ENCODE results near the gene FURIN. TPM values are rescaled to one million over a fixed set of nuclear protein-coding genes. Genes with fewer than 3 reads are reported as not detected.

Gene FURIN
- polyA plus RNA-seq, 2 of the 4 experiments (the other 2 are of a cell fraction) = 16.8 to 33.3 TPM

DNA sequence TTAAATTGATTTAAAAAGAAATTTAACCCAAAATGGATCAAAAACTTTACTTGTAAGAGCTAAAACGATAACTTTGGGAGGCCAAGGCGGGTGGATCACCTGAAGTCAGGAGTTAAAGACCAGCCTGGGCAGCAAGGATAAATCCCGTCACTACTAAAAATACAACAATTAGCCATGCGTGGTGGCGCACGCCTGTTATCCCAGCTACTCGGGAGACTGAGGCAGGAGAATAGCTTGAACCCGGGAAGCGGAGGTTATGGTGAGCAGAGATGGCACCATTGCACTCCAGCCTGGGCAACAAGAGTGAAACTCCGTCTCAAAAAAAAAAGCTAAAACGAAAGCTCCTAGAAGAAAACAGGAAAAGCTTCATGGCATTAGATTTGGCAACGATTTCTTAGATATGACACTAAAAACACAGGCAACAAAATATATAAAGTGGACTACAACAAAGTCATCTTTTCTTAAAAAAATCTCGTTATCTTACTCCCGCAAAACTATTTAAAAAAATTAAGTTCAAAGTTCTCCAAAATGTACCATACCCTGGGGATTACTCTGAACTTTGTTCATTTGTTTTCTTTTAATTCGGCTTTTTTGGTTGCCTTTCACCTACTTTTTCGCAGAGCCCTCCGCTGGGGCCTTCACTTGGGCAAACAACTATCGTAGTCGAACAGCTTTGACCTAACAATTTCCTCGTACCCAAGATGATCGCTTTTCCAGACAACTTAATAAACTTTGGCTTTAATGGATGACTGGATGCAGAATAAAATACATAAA, 61.0 kb downstream of the FURIN start:
- peak overlapping the region; percentile 66 for H3K4me3 ChIP-seq
- peak overlapping the region; percentile 89 to 93 for H3K27ac ChIP-seq
- TF ChIP-seq PHF8 (IDR thresholded peaks at IDR 0.05; ENCODE audit: borderline replicate concordance, low read depth) = peak; percentile 78; the same call in 1 of the 2 replicates
- TF ChIP-seq MAFK (IDR thresholded peaks at IDR 0.05; ENCODE audit: partially characterized antibody) = no peak
- 0 out of 2 replicates have a peak, but pooled peaks have one; percentile 7 for TF ChIP-seq ESRRA (IDR thresholded peaks at IDR 0.05; ENCODE audit: borderline replicate concordance, low read length)
- WGBS (ENCODE audit: missing lambda C conversion rate) = 52% methylated on average over 21 of the region's 21 CpGs
- H3K4me2 ChIP-seq = peak overlapping the region; percentile 72
- DNase-seq (ENCODE audit: low read depth in 1 of 2, low spot score in 1 of 2) (no peak), ATAC-seq (no peak), FAIRE-seq (no peak)
- H3K4me1 ChIP-seq = peaks cover 23% of the 10 kb centered on the region
- POLR2A ChIA-PET = interaction anchor here (0.6 to 1.4 kb wide), 3 partner anchors 25 to 27 kb away, joined by 3 to 5 read pairs (median 5); partner anchors contain the start of genes MAN2A2 and RCCD1
- H3K9me3 ChIP-seq = no peaks in the 10 kb centered on the region
- CTCF ChIA-PET = interaction anchor here (0.9 to 16.4 kb wide), 10 partner anchors 6 to 343 kb away, joined by 3 to 536 read pairs (median 46); partner anchors contain the start of genes FES, MAN2A2 and RCCD1

GRCh38 chr15:90930861-90931574, 62.6 kb downstream of the FURIN start:
- FAIRE-seq (no peak), DNase-seq (ENCODE audit: low read depth in 1 of 2, low spot score in 1 of 2) (no peak), ATAC-seq (no peak)
- peak overlapping the region; percentile 72 for H3K4me2 ChIP-seq
- TF ChIP-seq HOXB5 (CRISPR knock-in tag; IDR thresholded peaks at IDR 0.05) = no peak
- TF ChIP-seq RNF2 (IDR thresholded peaks at IDR 0.05; ENCODE audit: borderline replicate concordance, low read depth) = no peak
- TF ChIP-seq MYC (IDR thresholded peaks at IDR 0.05; ENCODE audit: borderline replicate concordance, low read length) = no peak
- no peak for TF ChIP-seq KDM5A (IDR thresholded peaks at IDR 0.05)
- no peak for TF ChIP-seq KDM1A (IDR thresholded peaks at IDR 0.05; ENCODE audit: low read depth)
- TF ChIP-seq NR3C1 (IDR thresholded peaks at IDR 0.05) = no peak
- TF ChIP-seq HES2 (IDR thresholded peaks at IDR 0.05) = no peak
- H3K9me3 ChIP-seq = no peaks in the 10 kb centered on the region
- WGBS (ENCODE audit: missing lambda C conversion rate) = 85% methylated on average over 15 of the region's 15 CpGs
- CTCF ChIA-PET = interaction anchor here (0.5 to 16.4 kb wide), 41 partner anchors 8 to 780 kb away, joined by 3 to 536 read pairs (median 5); partner anchors contain the start of genes FES, MAN2A2, PRC1 and RCCD1
- H3K4me1 ChIP-seq = peaks cover 28% of the 10 kb centered on the region
- H3K27ac ChIP-seq = peak overlapping the region; percentile 89 to 93
- POLR2A ChIA-PET = interaction anchor here (0.5 to 2.8 kb wide), 9 partner anchors 23 to 681 kb away, joined by 3 to 20 read pairs (median 3); partner anchors contain the start of genes MAN2A2 and RCCD1
- H3K4me3 ChIP-seq = peak overlapping the region; percentile 69

- POLR2A ChIA-PET = interaction anchor here (0.5 to 2.8 kb wide), 7 partner anchors 23 to 312 kb away, joined by 3 to 20 read pairs (median 4); partner anchors contain the start of genes MAN2A2 and RCCD1
- FAIRE-seq = no peak
- CTCF ChIA-PET = interaction anchor here (0.5 to 16.4 kb wide), 50 partner anchors 8 to 781 kb away, joined by 3 to 536 read pairs (median 4); partner anchors contain the start of genes FES, MAN2A2, PRC1 and RCCD1
- TF ChIP-seq, protein P1, sequence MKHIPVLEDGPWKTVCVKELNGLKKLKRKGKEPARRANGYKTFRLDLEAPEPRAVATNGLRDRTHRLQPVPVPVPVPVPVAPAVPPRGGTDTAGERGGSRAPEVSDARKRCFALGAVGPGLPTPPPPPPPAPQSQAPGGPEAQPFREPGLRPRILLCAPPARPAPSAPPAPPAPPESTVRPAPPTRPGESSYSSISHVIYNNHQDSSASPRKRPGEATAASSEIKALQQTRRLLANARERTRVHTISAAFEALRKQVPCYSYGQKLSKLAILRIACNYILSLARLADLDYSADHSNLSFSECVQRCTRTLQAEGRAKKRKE (CRISPR knock-in tag; IDR thresholded peaks at IDR 0.05; ENCODE audit: low read depth) = no peak
- TF ChIP-seq JUN (IDR thresholded peaks at IDR 0.05) (no peak), EP300 (IDR thresholded peaks at IDR 0.05) (no peak), CTCF (IDR thresholded peaks at IDR 0.05) (no peak; the same call in 2 of the 3 replicates), EHF (CRISPR knock-in tag; IDR thresholded peaks at IDR 0.05) (no peak), SREBF2 (IDR thresholded peaks at IDR 0.05) (no peak), POLR2A (IDR thresholded peaks at IDR 0.05; ENCODE audit: low read length) (no peak), GATA3 (IDR thresholded peaks at IDR 0.05; ENCODE audit: borderline replicate concordance) (no peak), CBX8 (IDR thresholded peaks at IDR 0.05) (no peak), HDAC2 (IDR thresholded peaks at IDR 0.05) (no peak), RAD21 (conservative IDR thresholded peaks at IDR 0.05 in 1 of 2, IDR thresholded peaks at IDR 0.05 in 1 of 2) (no peak; a peak in 3 of 5 replicates), HOXA7 (CRISPR knock-in tag; IDR thresholded peaks at IDR 0.05) (no peak)
- TF ChIP-seq, protein P2, sequence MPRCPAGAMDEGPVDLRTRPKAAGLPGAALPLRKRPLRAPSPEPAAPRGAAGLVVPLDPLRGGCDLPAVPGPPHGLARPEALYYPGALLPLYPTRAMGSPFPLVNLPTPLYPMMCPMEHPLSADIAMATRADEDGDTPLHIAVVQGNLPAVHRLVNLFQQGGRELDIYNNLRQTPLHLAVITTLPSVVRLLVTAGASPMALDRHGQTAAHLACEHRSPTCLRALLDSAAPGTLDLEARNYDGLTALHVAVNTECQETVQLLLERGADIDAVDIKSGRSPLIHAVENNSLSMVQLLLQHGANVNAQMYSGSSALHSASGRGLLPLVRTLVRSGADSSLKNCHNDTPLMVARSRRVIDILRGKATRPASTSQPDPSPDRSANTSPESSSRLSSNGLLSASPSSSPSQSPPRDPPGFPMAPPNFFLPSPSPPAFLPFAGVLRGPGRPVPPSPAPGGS (IDR thresholded peaks at IDR 0.05) = no peak
- H3K4me3 ChIP-seq = peak overlapping the region; percentile 69
- H3K4me1 ChIP-seq = peaks cover 33% of the 10 kb centered on the region
- DNase-seq (ENCODE audit: low read depth in 1 of 2, low spot score in 1 of 2) = no peak
- no peaks in the 10 kb centered on the region for H3K9me3 ChIP-seq
- H3K27ac ChIP-seq = peak overlapping the region; percentile 84 to 93
- H3K4me2 ChIP-seq = peak overlapping the region; percentile 72
- no peak for ATAC-seq
- whole genome bisulfite sequencing (ENCODE audit: missing lambda C conversion rate) = 20% methylated on average over 6 of the region's 6 CpGs
These were observed 63.1 kb downstream of the FURIN start for GRCh38 chr15:90931575-90931827.
